Gastrocnemius medialis (tissue), 4 donors: ENCODE results near the gene HOATZ. TPM values are rescaled to one million over a fixed set of nuclear protein-coding genes. Genes with fewer than 3 reads are reported as not detected.
A peak's percentile ranks its signal among the peaks of the same experiment; 100 is the strongest.

Experiments used
- ATAC-seq, 2 donors: fragments of 150-250 bp; one replicate each; pipeline ENCODE4 v1.9.1; 2016
- DNase-seq, 2 donors: peaks; one replicate each; pipeline ENCODE4 v3.0.0-alpha.2; 2019
- H3K27ac ChIP-seq, 4 donors: fragments of 200-600 bp; sonication (generic); 1 replicate in 1 of 4; 2 replicates in 3 of 4; pipeline ENCODE4 v1.5.1; 2016 to 2018; ENCODE audit warnings: mild to moderate bottlenecking in 2 of 4, moderate library complexity in 1 of 4
- H3K27me3 ChIP-seq, 3 donors: fragments of 200-600 bp; sonication (generic) in 2 of 3; 1 replicate in 1 of 3; 2 replicates in 2 of 3; pipeline versions ENCODE4 v1.5.1 to v1.6.0; 2016 to 2019; ENCODE audit warnings: mild to moderate bottlenecking in 1 of 3, moderate library complexity in 1 of 3
- H3K36me3 ChIP-seq, 2 donors: fragments of 200-600 bp; sonication (generic) in 1 of 2; one replicate each; pipeline ENCODE4 v1.5.1; 2017 to 2018
- H3K4me1 ChIP-seq, 2 donors: fragments of 200-600 bp; sonication (generic) in 1 of 2; one replicate each; pipeline ENCODE4 v1.5.1; 2016 to 2017; ENCODE audit warnings: mild to moderate bottlenecking in 2 of 2
- H3K4me3 ChIP-seq, 4 donors: fragments of 200-600 bp; sonication (generic) in 3 of 4; 1 replicate in 1 of 4; 2 replicates in 3 of 4; pipeline ENCODE4 v1.5.1; 2016 to 2019; ENCODE audit warnings: mild to moderate bottlenecking in 2 of 4
- H3K9me3 ChIP-seq, 3 donors: fragments of 200-600 bp; sonication (generic) in 2 of 3; 1 replicate in 1 of 3; 2 replicates in 2 of 3; pipeline ENCODE4 v1.5.1; 2016 to 2019
- POLR2A ChIP-seq, 2 donors: fragments of 450-650 bp; IDR thresholded peaks; one replicate each; pipeline ENCODE4 v1.6.1; 2017; ENCODE audit warnings: antibody characterized with exemption in 2 of 2, mild to moderate bottlenecking in 2 of 2, moderate library complexity in 2 of 2
- in situ Hi-C, 4 donors: fragments of 200-750 bp; cut with MboI; loops; one replicate each; pipeline versions ENCODE4 v1.15.0 to v1.8.0; 2017; ENCODE audit warnings: low sequenced_read_pairs in 4 of 4
- intact Hi-C: fragments of 100-400 bp; cut with DNase I; formaldehyde crosslinking; loops from one replicate; pipeline ENCODE4 v1.15.1; 2023; ENCODE audit warnings: low total_unique reads
- total RNA-seq, 4 donors: library from RNA; depleted of rRNA; stranded (reverse); fragments of >200 nt; gene quantifications; one replicate each; pipeline versions ENCODE4 v1.1.0 to v1.2.3, GENCODE V29; 2016
- TF ChIP-seq, protein P1 (sequence below), 5 experiments: fragments of 450-650 bp in 3 of 5; fragments of 200-600 bp in 2 of 5; sonication (generic) in 2 of 5; IDR thresholded peaks in 4 of 5; conservative IDR thresholded peaks in 1 of 5; 1 replicate in 4 of 5; 2 replicates in 1 of 5; pipeline ENCODE4 v1.5.1; 2016 to 2019; ENCODE audit warnings: antibody characterized with exemption in 5 of 5, mild to moderate bottlenecking in 3 of 5, moderate library complexity in 3 of 5

HOATZ gene
- total RNA-seq, 4 donors from 2014 or later, result not detected

DNA sequence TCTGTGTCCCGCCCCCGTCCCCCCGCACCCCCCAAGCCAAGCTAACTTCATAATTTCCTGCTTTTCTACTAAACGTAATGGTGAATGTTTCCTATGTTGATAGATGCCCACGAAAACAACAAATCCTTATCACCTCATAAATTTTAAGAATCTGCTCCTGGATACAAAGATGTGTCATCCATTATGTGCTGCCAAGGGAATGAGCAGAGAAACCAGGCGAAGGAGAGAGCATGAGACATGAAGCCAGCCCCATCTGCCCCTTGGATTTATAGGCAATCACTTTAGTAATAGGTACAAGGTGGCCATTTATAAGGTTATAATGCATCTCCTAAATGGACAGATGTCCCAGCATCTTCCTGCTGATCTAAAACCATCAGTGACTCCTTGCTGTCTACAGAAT, 56.2 kb downstream of the HOATZ start:
- TF ChIP-seq, protein P1, sequence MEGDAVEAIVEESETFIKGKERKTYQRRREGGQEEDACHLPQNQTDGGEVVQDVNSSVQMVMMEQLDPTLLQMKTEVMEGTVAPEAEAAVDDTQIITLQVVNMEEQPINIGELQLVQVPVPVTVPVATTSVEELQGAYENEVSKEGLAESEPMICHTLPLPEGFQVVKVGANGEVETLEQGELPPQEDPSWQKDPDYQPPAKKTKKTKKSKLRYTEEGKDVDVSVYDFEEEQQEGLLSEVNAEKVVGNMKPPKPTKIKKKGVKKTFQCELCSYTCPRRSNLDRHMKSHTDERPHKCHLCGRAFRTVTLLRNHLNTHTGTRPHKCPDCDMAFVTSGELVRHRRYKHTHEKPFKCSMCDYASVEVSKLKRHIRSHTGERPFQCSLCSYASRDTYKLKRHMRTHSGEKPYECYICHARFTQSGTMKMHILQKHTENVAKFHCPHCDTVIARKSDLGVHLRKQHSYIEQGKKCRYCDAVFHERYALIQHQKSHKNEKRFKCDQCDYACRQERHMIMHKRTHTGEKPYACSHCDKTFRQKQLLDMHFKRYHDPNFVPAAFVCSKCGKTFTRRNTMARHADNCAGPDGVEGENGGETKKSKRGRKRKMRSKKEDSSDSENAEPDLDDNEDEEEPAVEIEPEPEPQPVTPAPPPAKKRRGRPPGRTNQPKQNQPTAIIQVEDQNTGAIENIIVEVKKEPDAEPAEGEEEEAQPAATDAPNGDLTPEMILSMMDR (IDR thresholded peaks at IDR 0.05 in 4 of 5, conservative IDR thresholded peaks at IDR 0.05 in 1 of 5), result no peak
- TF ChIP-seq POLR2A (IDR thresholded peaks at IDR 0.05), result no peak
- H3K4me1 ChIP-seq, result peaks cover 17 to 21% of the 10 kb centered on the region in 2 donors
- intact Hi-C loops, result no loop called here
- H3K9me3 ChIP-seq, result no peaks in the 10 kb centered on the region
- no peaks in the 10 kb centered on the region for H3K36me3 ChIP-seq
- H3K27ac ChIP-seq, result no peak overlapping the region
- no peak overlapping the region for H3K4me3 ChIP-seq
- ATAC-seq, result no peak
- in situ Hi-C loops, result loop anchor here in 1 of 4 donors (10.0 kb wide), 1 partner anchor 274 kb away; no protein-coding TSS in a partner anchor
- no peak for DNase-seq
- no peaks in the 10 kb centered on the region for H3K27me3 ChIP-seq

GRCh38 chr11:111571829-111572501, 57.4 kb downstream of the HOATZ start:
- no peaks in the 10 kb centered on the region for H3K9me3 ChIP-seq

GRCh38 chr11:111572581-111572980, 58.0 kb downstream of the HOATZ start:
- no peak for ATAC-seq
- no peaks in the 10 kb centered on the region for H3K27me3 ChIP-seq
- H3K27ac ChIP-seq, result no peak overlapping the region
- intact Hi-C loops, result no loop called here
- in situ Hi-C loops, result loop anchor here in 1 of 4 donors (10.0 kb wide), 1 partner anchor 272 kb away; no protein-coding TSS in a partner anchor
- H3K9me3 ChIP-seq, result no peaks in the 10 kb centered on the region
- no peak overlapping the region for H3K4me3 ChIP-seq
- no peak for DNase-seq
- TF ChIP-seq POLR2A (IDR thresholded peaks at IDR 0.05), result no peak
- TF ChIP-seq, protein P1 (IDR thresholded peaks at IDR 0.05 in 4 of 5, conservative IDR thresholded peaks at IDR 0.05 in 1 of 5), result no peak
- H3K4me1 ChIP-seq, result peaks cover 17 to 21% of the 10 kb centered on the region in 2 donors
- no peaks in the 10 kb centered on the region for H3K36me3 ChIP-seq

More at GRCh38 chr11:111571829-111572501, 57.4 kb downstream of the HOATZ start:
- H3K36me3 ChIP-seq, result no peaks in the 10 kb centered on the region
- H3K27ac ChIP-seq, result no peak overlapping the region
- intact Hi-C loops, result no loop called here
- in situ Hi-C loops, result loop anchor here in 1 of 4 donors (10.0 kb wide), 1 partner anchor 273 kb away; no protein-coding TSS in a partner anchor
- DNase-seq (no peak), ATAC-seq (no peak)
- no peaks in the 10 kb centered on the region for H3K27me3 ChIP-seq
- H3K4me3 ChIP-seq, result no peak overlapping the region
- TF ChIP-seq, protein P1 (IDR thresholded peaks at IDR 0.05 in 4 of 5, conservative IDR thresholded peaks at IDR 0.05 in 1 of 5), result no peak
- TF ChIP-seq POLR2A (IDR thresholded peaks at IDR 0.05), result no peak
- peaks cover 17 to 21% of the 10 kb centered on the region in 2 donors for H3K4me1 ChIP-seq

- in situ Hi-C loops, result loop anchor here in 1 of 4 donors (10.0 kb wide), 1 partner anchor 271 kb away; no protein-coding TSS in a partner anchor
- peak overlapping the region; percentile 49 to 79 (median 68) for H3K27ac ChIP-seq
- TF ChIP-seq POLR2A (IDR thresholded peaks at IDR 0.05), result no peak
- TF ChIP-seq, protein P1 (IDR thresholded peaks at IDR 0.05 in 4 of 5, conservative IDR thresholded peaks at IDR 0.05 in 1 of 5), result no peak
- H3K36me3 ChIP-seq, result no peaks in the 10 kb centered on the region
- peaks cover 17 to 21% of the 10 kb centered on the region in 2 donors for H3K4me1 ChIP-seq
- no peaks in the 10 kb centered on the region for H3K9me3 ChIP-seq
- no peaks in the 10 kb centered on the region for H3K27me3 ChIP-seq
- intact Hi-C loops, result no loop called here
- peak overlapping the region; percentile 0 to 26 (median 14) for H3K4me3 ChIP-seq
- ATAC-seq, result peak; percentile 98 to 99
- DNase-seq, result peak; percentile 44 to 46
Measured at GRCh38 chr11:111573821-111574249, 59.3 kb downstream of the HOATZ start.
